GM18867 (cell line): ENCODE results near the gene ANKRD31.
A peak's percentile ranks its signal among the peaks of the same experiment; 100 is the strongest.

Source experiments
- ATAC-seq: cut with Tn5 transposase; IDR thresholded peaks from one replicate; pipeline ENCODE4 v1.9.1; 2021; ENCODE audit warnings: mild to moderate bottlenecking, moderate library complexity; ENCODE audit not compliant: unreplicated experiment

Gene ANKRD31

GRCh38 chr5:75062925-75063531 lies 173.7 kb downstream of the ANKRD31 start:
- ATAC-seq: no peak

GRCh38 chr5:75059912-75060545 lies 176.6 kb downstream of the ANKRD31 start:
- ATAC-seq: no peak

- no peak for ATAC-seq
Measured at GRCh38 chr5:75058986-75059535, 177.6 kb downstream of the ANKRD31 start.

GRCh38 chr5:75057561-75057960 lies 179.1 kb downstream of the ANKRD31 start:
- ATAC-seq: no peak

GRCh38 chr5:75055727-75056144 lies 180.9 kb downstream of the ANKRD31 start:
- ATAC-seq: no peak

- no peak for ATAC-seq
Measured at GRCh38 chr5:75054134-75054930, 182.3 kb downstream of the ANKRD31 start.

GRCh38 chr5:75053304-75054133 lies 183.2 kb downstream of the ANKRD31 start:
- ATAC-seq: no peak

GRCh38 chr5:75053054-75053303 lies 183.7 kb downstream of the ANKRD31 start:
- ATAC-seq: no peak

GRCh38 chr5:75052192-75053053 lies 184.3 kb downstream of the ANKRD31 start, which contains the start of gene GCNT4:
GCNT4 (minus strand) TSS chr5:75052558; CDS start chr5:75030037, 22,521 bp downstream.
- ATAC-seq: no peak

- ATAC-seq: no peak
Measured at GRCh38 chr5:75051217-75051751, 185.4 kb downstream of the ANKRD31 start.

GRCh38 chr5:75050415-75050814 lies 186.3 kb downstream of the ANKRD31 start:
- ATAC-seq: no peak

GRCh38 chr5:75049456-75050351 lies 187.0 kb downstream of the ANKRD31 start:
- ATAC-seq: no peak

- peak; percentile 62 for ATAC-seq
Measured at GRCh38 chr5:75048457-75048953, 188.2 kb downstream of the ANKRD31 start.

- no peak for ATAC-seq
Measured at GRCh38 chr5:75047356-75047755, 189.3 kb downstream of the ANKRD31 start.

GRCh38 chr5:75046366-75047142 lies 190.1 kb downstream of the ANKRD31 start:
- ATAC-seq: no peak

GRCh38 chr5:75045071-75045470 lies 191.6 kb downstream of the ANKRD31 start:
- no peak for ATAC-seq

- ATAC-seq: no peak
Measured at GRCh38 chr5:75044406-75044805, 192.3 kb downstream of the ANKRD31 start.
